ENCODE data around the gene ZSCAN20.

GRCh38 chr1:33512226-33513011, 40.0 kb downstream of the ZSCAN20 start:
- TF ChIP-seq OSR1 (CRISPR knock-in tag; IDR thresholded peaks at IDR 0.05), result no peak
- TF ChIP-seq ESRRG (CRISPR knock-in tag; IDR thresholded peaks at IDR 0.05), result no peak
- TF ChIP-seq, protein P1, sequence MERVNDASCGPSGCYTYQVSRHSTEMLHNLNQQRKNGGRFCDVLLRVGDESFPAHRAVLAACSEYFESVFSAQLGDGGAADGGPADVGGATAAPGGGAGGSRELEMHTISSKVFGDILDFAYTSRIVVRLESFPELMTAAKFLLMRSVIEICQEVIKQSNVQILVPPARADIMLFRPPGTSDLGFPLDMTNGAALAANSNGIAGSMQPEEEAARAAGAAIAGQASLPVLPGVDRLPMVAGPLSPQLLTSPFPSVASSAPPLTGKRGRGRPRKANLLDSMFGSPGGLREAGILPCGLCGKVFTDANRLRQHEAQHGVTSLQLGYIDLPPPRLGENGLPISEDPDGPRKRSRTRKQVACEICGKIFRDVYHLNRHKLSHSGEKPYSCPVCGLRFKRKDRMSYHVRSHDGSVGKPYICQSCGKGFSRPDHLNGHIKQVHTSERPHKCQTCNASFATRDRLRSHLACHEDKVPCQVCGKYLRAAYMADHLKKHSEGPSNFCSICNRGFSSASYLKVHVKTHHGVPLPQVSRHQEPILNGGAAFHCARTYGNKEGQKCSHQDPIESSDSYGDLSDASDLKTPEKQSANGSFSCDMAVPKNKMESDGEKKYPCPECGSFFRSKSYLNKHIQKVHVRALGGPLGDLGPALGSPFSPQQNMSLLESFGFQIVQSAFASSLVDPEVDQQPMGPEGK (CRISPR knock-in tag; IDR thresholded peaks at IDR 0.05; ENCODE audit: borderline replicate concordance), result no peak
- no peak for TF ChIP-seq CSDC2 (CRISPR knock-in tag; IDR thresholded peaks at IDR 0.05)
- TF ChIP-seq ZNF565 (CRISPR knock-in tag; conservative IDR thresholded peaks at IDR 0.05; ENCODE audit: low read depth), result no peak
- TF ChIP-seq SNAI2 (CRISPR knock-in tag; IDR thresholded peaks at IDR 0.05), result no peak
- TF ChIP-seq RARB (CRISPR knock-in tag; IDR thresholded peaks at IDR 0.05), result no peak

All from SK-N-SH treated with all-trans-retinoic acid at 6 μM for 48 hours (cell line).